ENCODE measurements around the gene ACTA1.

ACTA1 gene

GRCh38 chr1:229464672-229465071 lies 30.8 kb upstream of the ACTA1 start:
- no peak overlapping the region for H3K4me3 ChIP-seq (ENCODE audit: insufficient read depth, low read depth, low read length)
- peaks cover 47% of the 10 kb centered on the region for H3K36me3 ChIP-seq (ENCODE audit: control insufficient read depth, insufficient read depth, low read length)
- H3K4me1 ChIP-seq (ENCODE audit: control insufficient read depth, insufficient read depth, low read length), result no peaks in the 10 kb centered on the region
- WGBS, 2 experiments, result 96 to 97% methylated on average over 8 of the region's 8 CpGs
- H3K9me3 ChIP-seq (ENCODE audit: control insufficient read depth, low read length), result no peaks in the 10 kb centered on the region
- no peaks in the 10 kb centered on the region for H3K27me3 ChIP-seq (ENCODE audit: control insufficient read depth, insufficient read depth, low read length, poor library complexity, severe bottlenecking)
- H3K27ac ChIP-seq (ENCODE audit: insufficient read depth, low read depth, low read length, poor library complexity, severe bottlenecking), result no peak overlapping the region

DNA sequence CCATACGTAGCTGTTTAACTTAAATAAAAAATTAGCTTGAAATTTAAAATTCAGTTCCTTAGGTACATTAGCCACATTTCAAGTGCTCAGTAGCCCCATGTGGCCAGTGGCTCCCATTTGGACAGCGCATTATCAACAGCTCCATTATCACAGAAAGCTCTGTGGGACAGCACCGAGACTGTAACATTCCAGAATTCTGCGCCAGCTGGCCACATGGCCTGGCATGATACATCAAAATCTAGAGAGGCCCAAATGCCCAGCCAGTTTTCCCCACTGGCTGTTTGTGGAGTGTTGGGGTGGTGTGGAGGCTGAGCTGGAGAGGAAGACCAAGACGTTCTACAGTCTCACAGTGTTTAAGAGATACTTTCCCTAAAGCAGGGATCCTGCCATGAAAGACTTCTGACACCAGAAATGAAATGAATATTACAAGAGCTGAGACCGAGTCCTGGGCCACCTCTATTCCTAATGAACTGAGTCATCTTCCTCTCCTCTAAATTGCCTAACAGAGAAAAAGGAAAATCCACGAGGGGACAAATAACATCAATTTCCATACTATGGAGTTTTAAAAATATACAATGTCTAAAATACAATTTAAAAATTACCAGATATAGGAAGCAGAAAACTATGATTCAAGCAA lies 27.3 kb upstream of the ACTA1 start:
- H3K27me3 ChIP-seq (ENCODE audit: control insufficient read depth, insufficient read depth, low read length, poor library complexity, severe bottlenecking), result no peaks in the 10 kb centered on the region
- no peak overlapping the region for H3K4me3 ChIP-seq (ENCODE audit: insufficient read depth, low read depth, low read length)
- peaks cover 45% of the 10 kb centered on the region for H3K36me3 ChIP-seq (ENCODE audit: control insufficient read depth, insufficient read depth, low read length)
- H3K27ac ChIP-seq (ENCODE audit: insufficient read depth, low read depth, low read length, poor library complexity, severe bottlenecking), result no peak overlapping the region
- H3K9me3 ChIP-seq (ENCODE audit: control insufficient read depth, low read length), result no peaks in the 10 kb centered on the region
- WGBS, 2 experiments, result 92 to 94% methylated on average over 6 of the region's 7 CpGs
- H3K4me1 ChIP-seq (ENCODE audit: control insufficient read depth, insufficient read depth, low read length), result no peaks in the 10 kb centered on the region

- Histone ChIP-seq H3K27me3 (ENCODE audit: control insufficient read depth, insufficient read depth, low read length, poor library complexity, severe bottlenecking) (no peaks in the 10 kb centered on the region), H3K4me3 (ENCODE audit: insufficient read depth, low read depth, low read length) (no peak overlapping the region), H3K4me1 (ENCODE audit: control insufficient read depth, insufficient read depth, low read length) (no peaks in the 10 kb centered on the region), H3K9me3 (ENCODE audit: control insufficient read depth, low read length) (no peaks in the 10 kb centered on the region), H3K36me3 (ENCODE audit: control insufficient read depth, insufficient read depth, low read length) (peaks cover 45% of the 10 kb centered on the region), H3K27ac (ENCODE audit: insufficient read depth, low read depth, low read length, poor library complexity, severe bottlenecking) (no peak overlapping the region)
- 97 to 98% methylated on average over 2 to 3 of the region's 3 CpGs for WGBS, 2 experiments
Observed at GRCh38 chr1:229459815-229460214, 25.9 kb upstream of the ACTA1 start.

DNA sequence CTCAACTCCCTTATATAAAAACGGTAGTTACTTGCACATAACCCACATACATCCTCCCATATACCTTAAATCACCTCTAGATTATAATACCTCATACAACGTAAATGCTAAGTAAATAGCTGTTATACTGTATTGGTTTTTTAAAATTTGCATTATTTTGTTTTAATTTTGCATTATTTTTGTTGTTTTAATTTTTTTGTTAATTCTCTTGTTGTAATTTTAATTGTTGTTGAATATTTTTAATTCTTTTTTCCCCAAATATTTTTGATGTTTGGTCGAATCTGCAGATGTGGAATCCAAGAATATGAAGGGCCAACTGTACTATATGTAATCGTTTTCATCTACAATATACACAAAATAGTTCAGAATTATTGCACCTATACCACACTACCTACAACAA lies 23.5 kb upstream of the ACTA1 start:
- Histone ChIP-seq H3K4me3 (ENCODE audit: insufficient read depth, low read depth, low read length) (no peak overlapping the region), H3K36me3 (ENCODE audit: control insufficient read depth, insufficient read depth, low read length) (peaks cover 26% of the 10 kb centered on the region), H3K27ac (ENCODE audit: insufficient read depth, low read depth, low read length, poor library complexity, severe bottlenecking) (no peak overlapping the region), H3K27me3 (ENCODE audit: control insufficient read depth, insufficient read depth, low read length, poor library complexity, severe bottlenecking) (no peaks in the 10 kb centered on the region), H3K4me1 (ENCODE audit: control insufficient read depth, insufficient read depth, low read length) (no peaks in the 10 kb centered on the region), H3K9me3 (ENCODE audit: control insufficient read depth, low read length) (no peaks in the 10 kb centered on the region)
- WGBS, 2 experiments, result 87 to 100% methylated on average over 2 to 3 of the region's 4 CpGs

GRCh38 chr1:229456016-229456415 lies 22.1 kb upstream of the ACTA1 start:
- Histone ChIP-seq H3K27ac (ENCODE audit: insufficient read depth, low read depth, low read length, poor library complexity, severe bottlenecking) (no peak overlapping the region), H3K9me3 (ENCODE audit: control insufficient read depth, low read length) (no peaks in the 10 kb centered on the region), H3K4me1 (ENCODE audit: control insufficient read depth, insufficient read depth, low read length) (no peaks in the 10 kb centered on the region), H3K36me3 (ENCODE audit: control insufficient read depth, insufficient read depth, low read length) (peaks cover 21% of the 10 kb centered on the region), H3K27me3 (ENCODE audit: control insufficient read depth, insufficient read depth, low read length, poor library complexity, severe bottlenecking) (no peaks in the 10 kb centered on the region), H3K4me3 (ENCODE audit: insufficient read depth, low read depth, low read length) (no peak overlapping the region)
- 92 to 93% methylated on average over 3 of the region's 3 CpGs for WGBS, 2 experiments

GRCh38 chr1:229454056-229454455 lies 20.2 kb upstream of the ACTA1 start:
- no peaks in the 10 kb centered on the region for H3K9me3 ChIP-seq (ENCODE audit: control insufficient read depth, low read length)
- no peak overlapping the region for H3K4me3 ChIP-seq (ENCODE audit: insufficient read depth, low read depth, low read length)
- H3K27me3 ChIP-seq (ENCODE audit: control insufficient read depth, insufficient read depth, low read length, poor library complexity, severe bottlenecking), result no peaks in the 10 kb centered on the region
- H3K27ac ChIP-seq (ENCODE audit: insufficient read depth, low read depth, low read length, poor library complexity, severe bottlenecking), result no peak overlapping the region
- H3K36me3 ChIP-seq (ENCODE audit: control insufficient read depth, insufficient read depth, low read length), result peaks cover 7% of the 10 kb centered on the region
- no peaks in the 10 kb centered on the region for H3K4me1 ChIP-seq (ENCODE audit: control insufficient read depth, insufficient read depth, low read length)
- 94% methylated on average over 4 of the region's 4 CpGs for WGBS, 2 experiments

GRCh38 chr1:229452956-229453801 lies 19.3 kb upstream of the ACTA1 start:
- Histone ChIP-seq H3K4me1 (ENCODE audit: control insufficient read depth, insufficient read depth, low read length) (no peaks in the 10 kb centered on the region), H3K27ac (ENCODE audit: insufficient read depth, low read depth, low read length, poor library complexity, severe bottlenecking) (no peak overlapping the region), H3K9me3 (ENCODE audit: control insufficient read depth, low read length) (no peaks in the 10 kb centered on the region), H3K4me3 (ENCODE audit: insufficient read depth, low read depth, low read length) (no peak overlapping the region), H3K27me3 (ENCODE audit: control insufficient read depth, insufficient read depth, low read length, poor library complexity, severe bottlenecking) (no peaks in the 10 kb centered on the region), H3K36me3 (ENCODE audit: control insufficient read depth, insufficient read depth, low read length) (peaks cover 13% of the 10 kb centered on the region)
- 88 to 91% methylated on average over 5 of the region's 5 CpGs for WGBS, 2 experiments

GRCh38 chr1:229448845-229449244 lies 15.0 kb upstream of the ACTA1 start:
- WGBS, 2 experiments, result 92 to 100% methylated on average over 2 of the region's 2 CpGs
- H3K4me1 ChIP-seq (ENCODE audit: control insufficient read depth, insufficient read depth, low read length), result no peaks in the 10 kb centered on the region
- H3K36me3 ChIP-seq (ENCODE audit: control insufficient read depth, insufficient read depth, low read length), result peaks cover 16% of the 10 kb centered on the region
- H3K27ac ChIP-seq (ENCODE audit: insufficient read depth, low read depth, low read length, poor library complexity, severe bottlenecking), result no peak overlapping the region
- no peak overlapping the region for H3K4me3 ChIP-seq (ENCODE audit: insufficient read depth, low read depth, low read length)
- H3K27me3 ChIP-seq (ENCODE audit: control insufficient read depth, insufficient read depth, low read length, poor library complexity, severe bottlenecking), result no peaks in the 10 kb centered on the region
- no peaks in the 10 kb centered on the region for H3K9me3 ChIP-seq (ENCODE audit: control insufficient read depth, low read length)

DNA sequence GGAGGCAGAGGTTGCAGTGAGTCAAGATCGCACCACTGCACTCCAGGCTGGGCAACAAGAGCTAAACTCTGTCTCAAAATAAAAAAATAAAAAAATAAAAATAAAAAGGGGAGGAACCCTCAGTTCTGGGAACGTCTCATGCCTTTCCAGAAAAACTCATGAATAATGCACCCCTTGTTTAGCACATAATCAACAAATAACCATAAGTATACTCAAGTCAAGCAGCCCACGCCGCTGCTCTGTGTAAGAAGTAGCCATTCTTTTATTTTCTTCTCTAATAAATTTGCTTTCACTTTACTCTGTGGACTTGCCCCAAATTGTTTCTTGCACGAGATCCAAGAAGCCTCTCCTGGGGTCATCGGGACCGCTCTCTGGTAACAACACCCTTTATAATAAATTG lies 14.5 kb upstream of the ACTA1 start:
- Histone ChIP-seq H3K36me3 (ENCODE audit: control insufficient read depth, insufficient read depth, low read length) (peaks cover 16% of the 10 kb centered on the region), H3K27me3 (ENCODE audit: control insufficient read depth, insufficient read depth, low read length, poor library complexity, severe bottlenecking) (no peaks in the 10 kb centered on the region)
- WGBS, 2 experiments, result 91 to 93% methylated on average over 4 to 7 of the region's 7 CpGs

DNA sequence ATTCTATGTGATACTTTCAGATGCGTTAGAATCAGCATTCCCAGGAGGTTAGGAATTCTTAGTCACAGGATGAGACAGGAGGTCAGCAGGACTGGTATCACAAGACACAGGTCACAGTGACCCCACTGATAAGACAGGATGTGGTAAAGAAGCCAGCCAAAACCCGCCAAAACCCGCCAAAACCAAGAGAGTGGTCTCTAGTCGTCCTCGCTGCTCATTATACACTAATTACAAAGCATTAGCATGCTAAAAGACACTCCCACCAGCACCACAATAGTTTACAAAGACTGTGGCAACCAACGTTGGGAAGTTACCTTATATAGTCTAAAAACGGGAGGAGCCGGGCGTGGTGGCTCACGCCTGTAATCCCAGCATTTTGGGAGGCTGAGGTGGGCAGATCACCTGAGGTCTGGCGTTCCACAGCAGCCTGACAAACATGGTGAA lies 13.9 kb upstream of the ACTA1 start:
- Histone ChIP-seq H3K4me1 (ENCODE audit: control insufficient read depth, insufficient read depth, low read length) (no peaks in the 10 kb centered on the region), H3K9me3 (ENCODE audit: control insufficient read depth, low read length) (no peaks in the 10 kb centered on the region), H3K4me3 (ENCODE audit: insufficient read depth, low read depth, low read length) (no peak overlapping the region), H3K27me3 (ENCODE audit: control insufficient read depth, insufficient read depth, low read length, poor library complexity, severe bottlenecking) (no peaks in the 10 kb centered on the region), H3K36me3 (ENCODE audit: control insufficient read depth, insufficient read depth, low read length) (peaks cover 16% of the 10 kb centered on the region), H3K27ac (ENCODE audit: insufficient read depth, low read depth, low read length, poor library complexity, severe bottlenecking) (no peak overlapping the region)
- 92% methylated on average over 11 of the region's 11 CpGs for whole genome bisulfite sequencing, 2 experiments

More for the DNA sequence above, 14.5 kb upstream of the ACTA1 start:
- H3K4me1 ChIP-seq (ENCODE audit: control insufficient read depth, insufficient read depth, low read length), result no peaks in the 10 kb centered on the region
- no peak overlapping the region for H3K4me3 ChIP-seq (ENCODE audit: insufficient read depth, low read depth, low read length)
- H3K9me3 ChIP-seq (ENCODE audit: control insufficient read depth, low read length), result no peaks in the 10 kb centered on the region
- H3K27ac ChIP-seq (ENCODE audit: insufficient read depth, low read depth, low read length, poor library complexity, severe bottlenecking), result no peak overlapping the region

Data from ectodermal cell (in vitro differentiated cells).